Medulla oblongata (tissue), 1 donor: Measurements from ENCODE around the gene TTBK2.
"Not testable (repeated sequence)": the region's sequence is repeated elsewhere in the genome, so short reads cannot be mapped to it uniquely, and the experiment has no call there.

ENCODE experiments used
- DNase-seq: peaks from one replicate; pipeline ENCODE4 v3.0.0-alpha.2; 2015; ENCODE audit errors: extremely low spot score

Gene TTBK2

DNA sequence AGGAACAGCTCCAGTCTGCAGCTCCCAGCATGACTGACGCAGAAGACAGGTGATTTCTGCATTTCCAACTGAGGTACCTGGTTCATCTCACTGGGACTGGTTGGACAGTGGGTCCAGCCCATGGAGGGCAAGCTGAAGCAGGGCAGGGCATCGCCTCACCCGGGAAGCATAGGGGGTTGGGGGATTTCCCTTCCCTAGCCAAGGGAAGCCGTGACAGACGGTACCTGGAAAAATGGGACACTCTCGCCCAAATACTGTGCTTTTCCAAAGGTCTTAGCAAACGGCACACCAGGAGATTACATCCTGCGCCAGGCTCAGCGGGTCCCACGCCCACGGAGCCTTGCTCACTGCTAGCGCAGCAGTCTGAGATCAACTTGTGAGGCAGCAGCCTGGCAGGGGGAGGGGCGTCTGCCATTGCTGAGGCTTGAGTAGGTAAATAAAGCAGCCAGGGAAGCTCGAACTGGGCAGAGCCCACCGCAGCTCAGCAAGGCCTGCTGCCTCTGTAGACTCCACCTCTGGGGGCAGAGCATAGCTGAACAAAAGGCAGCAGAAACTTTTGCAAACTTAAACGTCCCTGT lies 156.3 kb downstream of the TTBK2 start:
- DNase-seq: not testable (repeated sequence)

- not testable (repeated sequence) for DNase-seq
Observed at GRCh38 chr15:42761813-42762212, 158.8 kb downstream of the TTBK2 start.

GRCh38 chr15:42760759-42761158 lies 159.8 kb downstream of the TTBK2 start:
- DNase-seq: no peak

GRCh38 chr15:42759093-42759492 lies 161.5 kb downstream of the TTBK2 start:
- no peak for DNase-seq

DNA sequence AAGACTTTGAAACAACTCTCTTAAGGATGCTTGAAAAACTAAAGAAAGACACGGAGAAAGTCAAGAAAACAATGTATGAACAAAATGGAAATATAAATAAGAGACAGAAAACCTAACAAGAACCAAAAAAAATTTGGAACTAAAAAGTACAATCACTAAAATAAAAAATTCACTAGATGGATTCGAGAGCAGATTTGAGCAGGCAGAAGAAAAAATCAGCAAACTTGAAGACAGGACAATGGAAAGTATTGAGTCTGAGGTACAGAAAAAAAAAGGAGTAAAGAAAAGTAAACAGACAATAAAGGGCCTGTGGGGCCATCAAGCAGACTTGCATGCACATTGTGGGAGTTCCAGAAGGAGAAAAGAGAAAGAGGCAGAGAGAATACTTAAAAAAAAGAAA lies 170.3 kb downstream of the TTBK2 start:
- no peak for DNase-seq

- no peak for DNase-seq
Observed at GRCh38 chr15:42749266-42749665, 171.3 kb downstream of the TTBK2 start.

- DNase-seq: no peak
Observed at GRCh38 chr15:42744195-42744594, 176.4 kb downstream of the TTBK2 start.

DNA sequence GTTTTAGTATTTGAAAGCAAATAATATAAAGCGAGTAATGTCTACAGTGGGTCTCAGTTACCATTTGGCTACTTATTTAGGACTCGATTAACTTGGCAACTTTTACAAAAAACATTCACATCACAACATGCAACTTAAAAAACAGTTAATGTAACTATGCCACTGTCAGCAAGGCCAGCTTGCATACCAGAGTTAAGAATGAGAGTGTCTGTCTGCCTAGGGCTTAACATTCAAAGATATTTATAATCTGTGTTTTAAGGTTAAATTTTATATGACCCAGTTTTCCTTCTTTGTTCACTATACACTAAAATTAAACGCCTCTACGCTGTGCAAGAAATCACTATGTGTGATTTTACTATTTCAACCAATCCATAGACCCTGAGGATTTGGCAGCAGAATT lies 178.4 kb downstream of the TTBK2 start:
- DNase-seq: no peak

DNA sequence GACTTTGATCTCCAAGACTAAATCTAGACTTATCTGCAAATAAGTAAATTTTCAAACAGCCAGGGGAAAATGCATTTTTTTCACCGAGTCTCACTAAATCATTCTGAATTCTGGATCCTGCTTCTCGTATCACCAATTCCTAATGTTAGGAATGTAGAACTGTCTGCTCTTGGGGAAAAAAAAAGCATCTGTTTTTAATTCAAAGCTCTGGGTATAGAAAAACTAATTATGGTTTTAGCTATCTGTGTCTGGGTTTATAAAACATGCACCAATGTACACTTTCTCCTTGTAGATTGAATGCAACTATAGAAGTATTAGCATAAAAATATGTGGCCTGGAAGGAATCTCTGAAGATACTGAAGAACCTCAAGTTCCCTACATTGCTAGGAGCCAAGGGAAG lies 178.9 kb downstream of the TTBK2 start:
- no peak for DNase-seq

DNA sequence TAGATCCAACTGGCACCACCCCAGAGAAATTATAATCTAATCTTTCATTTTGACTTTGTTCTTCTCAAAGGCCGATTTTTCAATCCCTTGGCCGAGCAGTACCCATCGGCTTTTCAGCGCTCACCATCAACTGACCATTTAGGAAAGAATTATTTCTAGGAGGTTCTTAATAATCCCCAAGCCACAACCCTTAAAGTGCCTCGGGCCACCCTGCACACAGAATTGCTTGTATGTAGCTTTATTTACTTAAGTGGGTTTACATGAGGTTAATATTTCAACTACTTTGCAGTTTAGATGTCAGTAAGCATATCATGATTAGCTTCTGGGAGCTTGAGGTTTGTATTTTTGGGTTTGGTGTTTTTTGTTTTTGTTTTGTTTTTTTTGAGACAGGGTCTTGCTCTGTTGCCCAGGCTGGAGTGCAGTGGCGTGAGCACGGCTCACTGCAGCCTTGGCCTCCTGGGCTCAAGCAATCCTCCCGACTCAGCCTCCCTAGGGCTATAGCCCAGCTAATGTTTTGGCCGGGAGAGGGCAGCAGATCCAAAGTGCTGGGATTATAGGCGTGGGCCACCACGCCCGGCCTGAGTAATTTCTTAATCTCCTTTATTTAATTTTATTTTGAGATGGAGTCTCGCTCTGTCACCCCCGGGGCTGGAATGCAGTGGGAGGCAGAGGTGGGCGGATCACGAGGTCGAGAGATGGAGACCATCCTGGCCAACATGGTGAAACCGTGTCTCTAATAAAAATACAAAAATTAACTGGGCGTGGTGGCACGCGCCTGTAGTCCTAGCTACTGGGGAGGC lies 182.8 kb downstream of the TTBK2 start:
- DNase-seq: no peak

- DNase-seq: peak; percentile 82
Observed at GRCh38 chr15:42736793-42737528, 183.6 kb downstream of the TTBK2 start, which contains the start of gene CDAN1. Gene CDAN1 (minus strand): TSS chr15:42737128. CDS start chr15:42737102, 26 bp downstream.

- no peak for DNase-seq
Observed at GRCh38 chr15:42736178-42736792, 184.3 kb downstream of the TTBK2 start.

GRCh38 chr15:42735382-42736165 lies 185.0 kb downstream of the TTBK2 start:
- no peak for DNase-seq

DNA sequence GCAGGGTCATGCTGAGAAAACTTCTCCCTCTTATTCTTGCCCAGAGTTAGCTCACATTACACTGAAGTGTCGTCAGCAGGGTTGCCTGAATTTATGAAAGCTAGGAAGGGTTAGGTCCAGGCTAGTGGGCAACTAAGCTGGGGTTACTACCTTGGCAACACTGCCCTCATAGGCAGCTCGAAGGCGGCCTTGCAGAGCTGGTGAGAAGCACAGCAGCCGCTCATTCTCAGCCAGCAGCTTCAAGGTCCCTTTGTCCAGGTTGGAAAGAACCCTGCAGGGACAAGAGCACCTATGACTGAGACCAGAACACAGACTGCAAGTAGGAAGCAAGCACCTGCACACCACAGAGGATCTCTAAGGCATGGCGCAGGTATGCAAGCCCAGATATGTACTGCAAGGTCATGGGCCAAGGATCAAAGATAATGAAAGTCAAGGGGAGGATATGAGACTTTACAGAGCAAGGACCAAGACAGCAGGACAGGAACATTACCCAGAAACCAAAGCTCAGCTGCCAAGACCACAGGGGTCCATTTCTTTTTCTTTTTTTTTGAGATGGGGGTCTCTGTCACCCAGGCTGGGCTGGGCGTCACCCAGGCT lies 186.4 kb downstream of the TTBK2 start:
- DNase-seq: no peak

DNA sequence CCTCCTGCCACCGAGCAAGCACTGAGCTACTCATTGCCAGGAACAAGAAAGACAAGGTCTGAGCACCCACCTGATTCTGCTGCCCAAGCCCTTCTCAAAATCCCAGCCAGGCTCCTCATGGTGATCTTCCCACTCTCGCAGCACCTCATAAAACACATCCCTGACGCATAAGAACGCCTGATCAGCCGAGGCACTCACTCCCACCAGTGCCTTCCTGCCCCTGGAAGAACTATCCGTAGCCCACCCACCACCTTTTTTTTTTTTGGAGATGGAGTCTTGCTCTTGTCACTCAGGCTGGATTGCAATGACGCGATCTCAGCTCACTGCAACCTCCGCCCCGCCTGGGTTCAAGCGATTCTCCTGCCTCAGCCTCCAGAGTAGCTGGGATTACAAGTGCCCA lies 187.6 kb downstream of the TTBK2 start:
- DNase-seq: no peak

DNA sequence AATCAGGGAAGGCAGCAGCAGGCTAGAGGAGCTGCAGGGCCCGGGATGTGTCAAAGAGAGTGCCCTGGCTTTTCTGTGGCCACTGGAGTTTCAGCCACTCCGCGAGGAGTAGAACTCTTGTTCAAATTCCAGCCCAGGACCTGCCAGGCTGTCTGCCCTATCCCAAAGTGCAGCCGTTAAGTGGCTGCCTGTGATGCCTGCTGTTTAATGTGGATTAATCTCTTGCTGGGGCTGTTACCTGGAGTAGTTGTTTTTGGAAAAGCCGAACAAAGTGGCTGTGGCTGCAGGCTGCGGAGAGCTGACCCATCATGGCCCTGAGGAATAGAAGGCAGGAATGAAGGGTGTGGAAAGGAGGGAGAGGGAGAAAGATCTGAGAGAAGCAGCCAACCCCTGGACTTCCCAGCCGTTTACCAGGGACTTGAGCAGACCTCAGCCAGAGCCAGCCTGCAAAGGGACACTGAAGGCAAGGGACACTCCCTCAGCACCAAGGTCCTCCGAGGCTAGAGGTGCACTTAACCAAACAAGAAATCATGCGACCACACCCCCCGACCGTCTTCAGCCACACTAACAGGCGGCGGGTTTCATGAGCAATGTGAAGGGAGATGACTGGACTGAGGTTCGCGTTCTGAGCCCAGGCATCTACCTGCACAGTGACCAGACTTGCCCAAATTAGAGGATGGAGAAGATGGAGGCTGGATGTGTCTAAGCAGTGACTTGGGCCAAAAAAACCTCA lies 188.3 kb downstream of the TTBK2 start:
- no peak for DNase-seq

DNA sequence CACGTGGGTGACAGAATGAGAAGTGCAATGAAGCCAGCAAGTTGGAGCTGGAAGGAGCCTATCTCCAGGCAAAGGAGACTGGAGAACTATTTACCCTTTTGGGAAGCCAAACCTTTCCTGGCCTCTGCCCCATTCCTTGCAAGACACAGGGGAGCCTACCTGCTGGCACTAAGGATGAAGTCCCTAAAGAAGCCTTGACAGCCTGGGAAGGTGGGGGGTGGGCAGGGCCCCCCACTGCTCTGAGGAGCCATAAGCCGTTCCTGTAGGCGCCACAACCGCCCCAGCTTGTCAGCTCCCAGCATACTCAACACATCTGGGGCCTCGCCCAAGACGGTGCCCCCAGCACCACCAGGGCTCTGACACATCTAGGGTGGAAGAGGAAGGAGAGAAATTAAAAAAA lies 189.1 kb downstream of the TTBK2 start:
- DNase-seq: no peak

GRCh38 chr15:42730536-42730935 lies 190.0 kb downstream of the TTBK2 start:
- no peak for DNase-seq

DNA sequence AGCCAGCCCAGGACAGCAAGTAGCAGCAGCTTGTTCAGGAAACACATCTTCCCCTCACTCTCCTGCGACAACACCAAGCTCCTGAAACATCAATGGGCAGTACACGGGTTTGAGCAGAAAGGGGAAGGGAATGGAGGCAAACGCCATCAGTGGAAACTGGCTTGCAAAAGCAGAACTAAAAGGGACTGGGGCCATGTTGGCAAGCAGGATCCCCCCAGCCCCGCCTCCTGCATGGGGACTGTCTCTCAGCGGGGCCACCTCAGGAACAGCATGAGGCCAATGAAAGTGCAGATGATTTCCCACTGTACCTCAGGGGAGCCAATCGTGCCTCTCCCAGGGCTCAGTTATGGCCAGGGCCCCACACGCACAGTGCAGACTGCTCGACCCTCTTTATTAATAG lies 190.4 kb downstream of the TTBK2 start:
- no peak for DNase-seq

GRCh38 chr15:42729409-42729808 lies 191.2 kb downstream of the TTBK2 start:
- DNase-seq: no peak
